Activated T-cell treated with anti-CD3 and anti-CD28 coated beads for 48 hours (primary cell): ENCODE data around the gene ZFAND2B.
A peak's percentile ranks its signal among the peaks of the same experiment; 100 is the strongest.

Experiments used
- DNase-seq: peaks from one replicate; pipeline ENCODE4 v3.0.0-alpha.2; 2020; ENCODE audit warnings: low read depth

Gene ZFAND2B

GRCh38 chr2:219220652-219221402, 14.2 kb downstream of the ZFAND2B start:
- DNase-seq = no peak

GRCh38 chr2:219221957-219222518, 15.5 kb downstream of the ZFAND2B start:
- DNase-seq = no peak

- no peak for DNase-seq
These were observed 17.4 kb downstream of the ZFAND2B start for GRCh38 chr2:219223831-219224610.

- DNase-seq = no peak
These were observed 18.8 kb downstream of the ZFAND2B start for GRCh38 chr2:219225350-219225749.

- DNase-seq = no peak
These were observed 21.7 kb downstream of the ZFAND2B start for GRCh38 chr2:219228041-219228910.

- no peak for DNase-seq
These were observed 22.3 kb downstream of the ZFAND2B start for GRCh38 chr2:219228911-219229304.

- peak; percentile 97 for DNase-seq
These were observed 22.9 kb downstream of the ZFAND2B start, which contains the start of the genes ANKZF1 and ATG9A for GRCh38 chr2:219229305-219230058. ANKZF1 (plus strand) TSS chr2:219229806; CDS start chr2:219230258, 452 bp downstream. ATG9A (minus strand) TSS chr2:219229636; CDS start chr2:219228024, 1,612 bp downstream.

GRCh38 chr2:219230059-219230540, 23.5 kb downstream of the ZFAND2B start:
- DNase-seq = peak; percentile 64

- no peak for DNase-seq
These were observed 27.7 kb downstream of the ZFAND2B start for GRCh38 chr2:219234331-219234730.

- DNase-seq = no peak
These were observed 36.7 kb downstream of the ZFAND2B start for GRCh38 chr2:219243291-219243761.

GRCh38 chr2:219244789-219245147, 38.2 kb downstream of the ZFAND2B start:
- DNase-seq = no peak

- DNase-seq = peak; percentile 86
These were observed 38.7 kb downstream of the ZFAND2B start, which contains the start of the genes GLB1L and STK16 for GRCh38 chr2:219245148-219245898. GLB1L (minus strand) TSS chr2:219245444; CDS start chr2:219243573, 1,871 bp downstream. STK16 (plus strand) TSS chr2:219245479; CDS start chr2:219246000, 521 bp downstream.

GRCh38 chr2:219245899-219246230, 39.3 kb downstream of the ZFAND2B start:
- no peak for DNase-seq

GRCh38 chr2:219246559-219246958, 40.0 kb downstream of the ZFAND2B start:
- DNase-seq = no peak

GRCh38 chr2:219247678-219248642, 41.4 kb downstream of the ZFAND2B start:
- DNase-seq = peak; percentile 48

GRCh38 chr2:219248845-219249202, 42.2 kb downstream of the ZFAND2B start:
- no peak for DNase-seq

- DNase-seq = no peak
These were observed 42.8 kb downstream of the ZFAND2B start for GRCh38 chr2:219249203-219249980.
